T47D (cell line): ENCODE measurements around the gene GPR137C.
A peak's percentile ranks its signal among the peaks of the same experiment; 100 is the strongest.

Experiments used
- DNase-seq, 2 experiments: peaks; one replicate each; pipeline versions ENCODE4 v3.0.0 to v3.0.0-alpha.2; 2011 to 2012; ENCODE audit warnings: low read depth in 1 of 2, low spot score in 1 of 2
- JUND ChIP-seq: IDR thresholded peaks from 2 replicates; pipeline ENCODE4 v1.6.1; 2012; ENCODE audit warnings: low read depth
- in situ Hi-C: cut with HindIII; loops from 2 replicates; pipeline ENCODE4 v1.10.0; 2016; ENCODE audit warnings: low sequenced_read_pairs, low pct_unique_long_range_greater_than_20kb

Gene GPR137C

DNA sequence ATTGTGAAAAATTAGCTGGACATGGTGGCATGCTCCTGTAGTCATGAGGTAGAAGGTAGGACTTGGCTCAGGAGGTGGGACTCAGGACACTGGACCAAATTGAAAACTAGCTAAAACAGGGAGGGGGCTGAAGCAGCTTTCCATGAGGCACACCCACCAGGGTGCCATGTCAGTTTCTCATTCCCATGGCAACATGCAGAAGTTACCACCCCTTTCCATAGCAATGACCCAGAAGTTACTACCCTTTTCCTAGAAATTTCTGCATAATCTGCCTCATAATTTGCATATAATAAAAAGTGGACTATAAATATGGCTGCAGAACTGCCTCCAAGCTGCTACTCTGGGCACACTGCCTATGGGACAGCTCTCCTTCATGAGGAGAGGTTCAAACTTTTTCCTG, 104.3 kb downstream of the GPR137C start:
- DNase-seq: no peak
- no peak for TF ChIP-seq JUND
- in situ Hi-C loops: no loop called here

GRCh38 chr14:52660325-52660724, 107.7 kb downstream of the GPR137C start:
- in situ Hi-C loops: no loop called here
- TF ChIP-seq JUND: no peak
- no peak for DNase-seq

- no peak for DNase-seq
- no peak for TF ChIP-seq JUND
- in situ Hi-C loops: no loop called here
Measured at GRCh38 chr14:52660832-52661231, 108.2 kb downstream of the GPR137C start.

GRCh38 chr14:52661314-52661713, 108.7 kb downstream of the GPR137C start:
- in situ Hi-C loops: no loop called here
- TF ChIP-seq JUND: no peak
- DNase-seq: no peak

- no peak for TF ChIP-seq JUND
- in situ Hi-C loops: no loop called here
Measured at GRCh38 chr14:52663850-52664249, 111.2 kb downstream of the GPR137C start.

DNA sequence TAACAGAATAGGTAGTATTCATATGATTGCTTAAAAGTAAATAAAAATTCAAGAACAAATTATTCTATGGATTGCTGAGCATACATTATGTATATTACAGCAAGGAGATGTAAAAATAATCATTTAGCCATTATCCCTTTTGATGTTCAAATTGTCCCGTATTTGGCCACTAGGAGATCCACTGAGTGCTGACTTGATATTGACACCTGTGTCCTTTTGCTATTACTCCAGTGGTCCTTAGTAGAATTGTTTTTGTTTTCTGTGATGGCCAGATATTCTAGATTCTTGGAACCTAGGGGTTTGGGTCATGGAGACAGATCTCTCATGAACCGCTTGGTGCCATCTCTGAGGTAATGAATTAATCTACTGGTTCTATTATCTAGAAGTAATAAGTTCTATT, 126.0 kb downstream of the GPR137C start:
- in situ Hi-C loops: no loop called here
- TF ChIP-seq JUND: no peak
- no peak for DNase-seq

More at GRCh38 chr14:52663850-52664249, 111.2 kb downstream of the GPR137C start:
- DNase-seq: no peak

DNA sequence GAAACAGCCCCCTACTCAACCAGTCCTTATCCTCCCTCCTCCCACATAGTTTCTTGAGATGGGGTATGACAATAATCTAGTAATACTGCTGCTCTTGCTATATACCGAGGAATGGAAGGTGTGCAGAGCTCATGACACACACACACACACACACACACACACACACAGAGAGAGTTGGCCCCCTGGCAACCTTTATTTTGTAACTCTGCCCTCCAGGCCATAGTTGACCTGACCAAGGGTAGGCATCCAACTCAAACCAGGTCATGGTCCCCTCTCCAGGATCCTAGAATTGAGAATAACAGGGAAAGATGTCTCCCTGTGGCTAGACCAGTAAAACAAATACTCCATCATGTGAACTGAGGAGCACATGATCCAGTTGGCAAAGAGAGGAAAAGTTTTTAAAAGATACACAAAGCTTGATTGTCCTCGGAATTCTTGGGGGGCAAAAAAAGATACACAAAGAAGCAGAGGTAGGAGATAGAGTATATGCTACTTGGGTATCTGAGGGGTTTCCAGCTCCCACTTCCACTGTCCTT, 131.4 kb downstream of the GPR137C start:
- in situ Hi-C loops: no loop called here
- no peak for TF ChIP-seq JUND
- DNase-seq: peak in 1 of 2 experiments; percentile 54

DNA sequence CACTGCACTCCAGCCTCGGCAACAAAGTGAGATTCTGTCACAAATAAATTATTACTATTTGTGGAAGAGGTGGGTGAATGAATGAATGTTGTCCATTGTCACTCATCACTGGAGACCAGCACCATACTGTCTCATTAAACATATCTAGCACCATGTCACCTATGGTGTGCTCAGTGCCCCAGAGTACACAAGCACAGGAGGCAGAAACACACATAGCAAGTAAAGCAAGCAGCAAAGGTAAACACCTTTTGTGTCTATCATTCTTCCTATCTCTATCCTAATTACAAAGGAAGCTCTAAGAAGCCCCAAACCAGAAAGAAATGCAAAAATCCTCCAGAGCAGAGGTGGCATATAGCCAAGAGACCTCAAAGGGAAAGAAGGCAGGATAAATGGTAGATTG, 133.5 kb downstream of the GPR137C start:
- in situ Hi-C loops: no loop called here
- DNase-seq: no peak
- TF ChIP-seq JUND: no peak
